ENCODE measurements around the gene ANAPC2.

Gene ANAPC2

GRCh38 chr9:137173796-137174664 lies 14.3 kb downstream of the ANAPC2 start:
- no peak for DNase-seq

GRCh38 chr9:137172901-137173795 lies 15.2 kb downstream of the ANAPC2 start:
- DNase-seq = no peak

- no peak for DNase-seq
Observed at GRCh38 chr9:137171149-137171900, 17.0 kb downstream of the ANAPC2 start.

- DNase-seq = no peak
Observed at GRCh38 chr9:137170486-137171148, 17.7 kb downstream of the ANAPC2 start.

- DNase-seq = no peak
Observed at GRCh38 chr9:137169896-137170358, 18.4 kb downstream of the ANAPC2 start, which contains the start of gene LRRC26. Gene LRRC26, minus strand, starts transcription at chr9:137170051. Its CDS starts 108 bp downstream, at chr9:137169943.

- no peak for DNase-seq
Observed at GRCh38 chr9:137168904-137169856, 19.2 kb downstream of the ANAPC2 start.

GRCh38 chr9:137168573-137168903 lies 19.8 kb downstream of the ANAPC2 start:
- DNase-seq = no peak

- DNase-seq = no peak
Observed at GRCh38 chr9:137167747-137168572, 20.4 kb downstream of the ANAPC2 start.

GRCh38 chr9:137167277-137167746 lies 21.0 kb downstream of the ANAPC2 start:
- no peak for DNase-seq

- DNase-seq = no peak
Observed at GRCh38 chr9:137166380-137167229, 21.8 kb downstream of the ANAPC2 start.

- DNase-seq = no peak
Observed at GRCh38 chr9:137165250-137165836, 23.0 kb downstream of the ANAPC2 start.

- DNase-seq = no peak
Observed at GRCh38 chr9:137164370-137165249, 23.8 kb downstream of the ANAPC2 start.

GRCh38 chr9:137163805-137164204 lies 24.6 kb downstream of the ANAPC2 start:
- DNase-seq = no peak

GRCh38 chr9:137163365-137163715 lies 25.0 kb downstream of the ANAPC2 start:
- no peak for DNase-seq

- no peak for DNase-seq
Observed at GRCh38 chr9:137162505-137163364, 25.6 kb downstream of the ANAPC2 start.

Data from right forelimb (tissue), 1 donor.